ENCODE data around the gene PRPF40A.

Gene PRPF40A

GRCh38 chr2:152651834-152652233 lies 65.4 kb downstream of the PRPF40A start:
- no peak for DNase-seq (ENCODE audit: low read depth in 2 of 2)

GRCh38 chr2:152650768-152651371 lies 66.4 kb downstream of the PRPF40A start:
- no peak for DNase-seq (ENCODE audit: low read depth in 2 of 2)

GRCh38 chr2:152649997-152650396 lies 67.3 kb downstream of the PRPF40A start:
- DNase-seq (ENCODE audit: low read depth in 2 of 2), result no peak

- DNase-seq (ENCODE audit: low read depth in 2 of 2), result no peak
Observed at GRCh38 chr2:152648336-152648735, 68.9 kb downstream of the PRPF40A start.

GRCh38 chr2:152647552-152647951 lies 69.7 kb downstream of the PRPF40A start:
- peak in 1 of 2 experiments; percentile 10 for DNase-seq (ENCODE audit: low read depth in 2 of 2)

GRCh38 chr2:152646775-152647174 lies 70.5 kb downstream of the PRPF40A start:
- peak; percentile 66 for DNase-seq (ENCODE audit: low read depth in 2 of 2)

- DNase-seq (ENCODE audit: low read depth in 2 of 2), result no peak
Observed at GRCh38 chr2:152646264-152646663, 71.0 kb downstream of the PRPF40A start.

GRCh38 chr2:152644189-152644873 lies 72.9 kb downstream of the PRPF40A start:
- no peak for DNase-seq (ENCODE audit: low read depth in 2 of 2)

GRCh38 chr2:152638590-152638989 lies 78.7 kb downstream of the PRPF40A start:
- DNase-seq (ENCODE audit: low read depth in 2 of 2), result no peak

- no peak for DNase-seq (ENCODE audit: low read depth in 2 of 2)
Observed at GRCh38 chr2:152638056-152638455, 79.2 kb downstream of the PRPF40A start.

- no peak for DNase-seq (ENCODE audit: low read depth in 2 of 2)
Observed at GRCh38 chr2:152637251-152637650, 80.0 kb downstream of the PRPF40A start.

- no peak for DNase-seq (ENCODE audit: low read depth in 2 of 2)
Observed at GRCh38 chr2:152635635-152636298, 81.5 kb downstream of the PRPF40A start.

- DNase-seq (ENCODE audit: low read depth in 2 of 2), result no peak
Observed at GRCh38 chr2:152632736-152633135, 84.5 kb downstream of the PRPF40A start.

GRCh38 chr2:152630466-152630865 lies 86.8 kb downstream of the PRPF40A start:
- no peak for DNase-seq (ENCODE audit: low read depth in 2 of 2)

- no peak for DNase-seq (ENCODE audit: low read depth in 2 of 2)
Observed at GRCh38 chr2:152629202-152629601, 88.1 kb downstream of the PRPF40A start.

GRCh38 chr2:152627351-152627957 lies 89.8 kb downstream of the PRPF40A start:
- no peak for DNase-seq (ENCODE audit: low read depth in 2 of 2)

- DNase-seq (ENCODE audit: low read depth in 2 of 2), result no peak
Observed at GRCh38 chr2:152626911-152627339, 90.3 kb downstream of the PRPF40A start.

- no peak for DNase-seq (ENCODE audit: low read depth in 2 of 2)
Observed at GRCh38 chr2:152624805-152625204, 92.5 kb downstream of the PRPF40A start.

GRCh38 chr2:152623775-152624174 lies 93.5 kb downstream of the PRPF40A start:
- DNase-seq (ENCODE audit: low read depth in 2 of 2), result no peak

- DNase-seq (ENCODE audit: low read depth in 2 of 2), result no peak
Observed at GRCh38 chr2:152623076-152623740, 94.1 kb downstream of the PRPF40A start.

- no peak for DNase-seq (ENCODE audit: low read depth in 2 of 2)
Observed at GRCh38 chr2:152622219-152622618, 95.0 kb downstream of the PRPF40A start.

- DNase-seq (ENCODE audit: low read depth in 2 of 2), result no peak
Observed at GRCh38 chr2:152620985-152621384, 96.3 kb downstream of the PRPF40A start.

Measured in fibroblast of skin of left biceps (primary cell).